Measurements from ENCODE around the gene BRICD5.

The BRICD5 gene

GRCh38 chr16:2232094-2232990, 21.7 kb upstream of the BRICD5 start:
- FAIRE-seq (no peak), DNase-seq (ENCODE audit: insufficient read length, low spot score) (no peak)
- TF ChIP-seq POLR2AphosphoS5 (IDR thresholded peaks at IDR 0.05; ENCODE audit: low read depth, low read length) (0 out of 2 replicates have a peak, but pooled peaks have one; percentile 25), POU2F2 (IDR thresholded peaks at IDR 0.05; ENCODE audit: low read depth, low read length) (no peak)

DNA sequence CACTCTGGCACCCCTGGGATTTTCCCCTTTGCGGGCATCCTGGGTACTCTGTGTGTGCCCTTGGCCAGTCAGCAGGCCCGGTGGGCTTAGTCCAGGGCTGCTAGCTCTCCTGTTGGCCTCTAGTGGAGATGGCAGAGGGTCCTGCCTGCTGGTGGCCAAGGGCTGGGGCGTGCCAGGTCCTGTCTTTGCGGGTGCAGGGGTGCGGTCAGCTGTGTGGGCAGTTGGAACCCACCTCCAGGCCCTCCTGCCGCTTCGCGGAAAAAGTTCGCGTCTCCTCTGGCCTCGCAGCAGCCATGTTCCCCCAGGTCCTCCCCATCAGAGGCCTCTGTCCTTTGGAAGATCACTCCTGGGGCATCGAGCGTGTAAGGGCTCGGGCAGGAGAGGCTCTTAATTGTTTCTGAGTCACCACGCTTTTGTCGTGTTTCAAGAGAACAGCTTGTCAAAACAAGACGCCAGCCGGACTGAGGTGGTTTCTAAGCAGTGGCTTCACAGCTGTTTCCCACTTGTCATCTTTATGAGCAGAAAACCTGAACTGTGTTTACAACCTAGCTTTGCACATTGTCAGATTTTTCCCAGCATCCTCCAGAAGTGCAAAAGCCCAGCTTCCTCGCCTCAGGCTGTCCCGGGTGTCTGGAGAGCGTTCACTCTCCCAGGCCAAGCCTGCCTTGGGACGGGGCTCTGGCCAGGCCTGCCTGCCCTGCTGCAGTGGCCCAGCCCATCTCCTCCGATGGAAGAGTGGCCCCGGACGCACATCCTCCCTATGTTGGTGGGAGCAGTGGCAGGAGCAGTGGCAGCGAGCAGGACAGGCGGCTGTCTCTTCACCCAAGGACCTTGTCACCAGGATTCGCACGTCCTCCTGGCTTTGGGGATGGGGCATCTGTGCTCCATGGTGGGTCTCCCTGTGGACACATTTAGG, 20.6 kb upstream of the BRICD5 start:
- TF ChIP-seq TAF1 (IDR thresholded peaks at IDR 0.05; ENCODE audit: low read depth, low read length) (no peak), POLR2AphosphoS5 (IDR thresholded peaks at IDR 0.05; ENCODE audit: low read depth, low read length) (no peak), SPI1 (IDR thresholded peaks at IDR 0.05; ENCODE audit: low read depth, low read length) (no peak), POU2F2 (IDR thresholded peaks at IDR 0.05; ENCODE audit: low read depth, low read length) (no peak), PAX5 (IDR thresholded peaks at IDR 0.05; ENCODE audit: insufficient read depth, low read length, severe bottlenecking) (no peak), POLR2A (IDR thresholded peaks at IDR 0.05; ENCODE audit: low read depth, low read length) (no peak)
- DNase-seq (ENCODE audit: insufficient read length, low spot score) (no peak), FAIRE-seq (no peak)

GRCh38 chr16:2230376-2230775, 19.7 kb upstream of the BRICD5 start:
- no peak for FAIRE-seq

DNA sequence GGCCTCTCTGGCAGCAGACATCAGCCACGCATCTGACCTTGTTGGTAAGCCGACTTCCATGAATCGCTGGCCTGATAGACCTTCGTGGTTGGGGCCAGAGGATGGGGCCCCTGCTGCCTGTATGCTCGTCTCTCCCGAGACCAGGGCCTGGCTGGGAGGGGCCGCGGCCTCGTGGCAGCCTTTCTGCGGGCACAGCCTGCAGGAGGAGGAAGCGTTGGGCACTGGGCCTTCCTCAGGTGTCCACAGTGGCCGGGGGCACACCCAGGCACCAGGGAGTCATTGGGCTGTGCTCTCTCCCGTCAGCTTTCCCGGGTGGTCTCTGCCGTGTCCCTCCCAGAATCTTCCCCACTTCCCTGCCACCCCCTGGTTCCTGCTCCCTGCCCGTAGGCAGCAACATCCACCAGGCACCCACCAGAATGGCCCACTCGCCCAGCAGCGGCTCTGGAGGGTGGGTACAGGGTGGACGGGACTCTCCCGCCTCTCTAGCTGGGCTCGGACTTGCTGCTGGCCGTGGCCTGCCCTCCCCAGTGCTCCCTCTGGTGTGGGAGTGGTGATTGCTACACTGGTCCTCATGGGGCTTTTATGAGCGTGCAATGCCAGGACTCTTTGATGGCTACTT, 19.1 kb upstream of the BRICD5 start:
- TF ChIP-seq SPI1 (IDR thresholded peaks at IDR 0.05; ENCODE audit: low read depth, low read length) (no peak), POLR2A (IDR thresholded peaks at IDR 0.05; ENCODE audit: low read depth, low read length) (no peak), POLR2AphosphoS5 (IDR thresholded peaks at IDR 0.05; ENCODE audit: low read depth, low read length) (no peak), TAF1 (IDR thresholded peaks at IDR 0.05; ENCODE audit: low read depth, low read length) (no peak), PAX5 (IDR thresholded peaks at IDR 0.05; ENCODE audit: insufficient read depth, low read length, severe bottlenecking) (no peak), POU2F2 (IDR thresholded peaks at IDR 0.05; ENCODE audit: low read depth, low read length) (no peak)
- DNase-seq (ENCODE audit: insufficient read length, low spot score) (no peak), FAIRE-seq (no peak)

More at GRCh38 chr16:2230376-2230775, 19.7 kb upstream of the BRICD5 start:
- no peak for TF ChIP-seq SPI1 (IDR thresholded peaks at IDR 0.05; ENCODE audit: low read depth, low read length)
- no peak for TF ChIP-seq POLR2AphosphoS5 (IDR thresholded peaks at IDR 0.05; ENCODE audit: low read depth, low read length)
- no peak for DNase-seq (ENCODE audit: insufficient read length, low spot score)

- no peak for FAIRE-seq
- no peak for DNase-seq (ENCODE audit: insufficient read length, low spot score)
- TF ChIP-seq PAX5 (IDR thresholded peaks at IDR 0.05; ENCODE audit: insufficient read depth, low read length, severe bottlenecking), result no peak
- TF ChIP-seq POLR2AphosphoS5 (IDR thresholded peaks at IDR 0.05; ENCODE audit: low read depth, low read length), result no peak
- no peak for TF ChIP-seq TAF1 (IDR thresholded peaks at IDR 0.05; ENCODE audit: low read depth, low read length)
- no peak for TF ChIP-seq SPI1 (IDR thresholded peaks at IDR 0.05; ENCODE audit: low read depth, low read length)
- TF ChIP-seq POLR2A (IDR thresholded peaks at IDR 0.05; ENCODE audit: low read depth, low read length), result no peak
- no peak for TF ChIP-seq POU2F2 (IDR thresholded peaks at IDR 0.05; ENCODE audit: low read depth, low read length)
Observed at GRCh38 chr16:2229091-2229490, 18.4 kb upstream of the BRICD5 start.

- FAIRE-seq (no peak), DNase-seq (ENCODE audit: insufficient read length, low spot score) (no peak)
- TF ChIP-seq TAF1 (IDR thresholded peaks at IDR 0.05; ENCODE audit: low read depth, low read length) (no peak), POLR2AphosphoS5 (IDR thresholded peaks at IDR 0.05; ENCODE audit: low read depth, low read length) (no peak)
Observed at GRCh38 chr16:2228161-2228824, 17.6 kb upstream of the BRICD5 start.

DNA sequence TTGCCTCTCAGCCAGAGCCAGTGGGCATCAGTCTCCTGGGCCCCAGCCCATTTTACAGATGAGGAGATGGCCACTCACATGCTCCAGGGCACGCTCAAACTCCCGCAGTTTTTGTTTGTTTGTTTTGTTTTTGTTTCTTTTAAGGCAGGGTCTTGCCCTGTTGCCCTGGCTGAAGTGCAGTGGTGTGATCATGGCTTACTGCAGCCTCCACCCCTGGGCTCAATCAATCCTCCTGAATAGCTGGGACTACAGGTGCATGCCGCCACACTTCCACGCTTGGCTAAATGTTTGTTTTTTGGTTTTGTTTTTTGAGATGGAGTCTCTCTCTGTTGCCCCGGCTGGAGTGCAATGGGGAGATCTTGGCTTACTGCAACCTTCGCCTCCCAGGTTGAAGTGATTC, 16.3 kb upstream of the BRICD5 start:
- no peak for DNase-seq (ENCODE audit: insufficient read length, low spot score)
- FAIRE-seq, result no peak
- TF ChIP-seq TAF1 (IDR thresholded peaks at IDR 0.05; ENCODE audit: low read depth, low read length) (no peak), POLR2A (IDR thresholded peaks at IDR 0.05; ENCODE audit: low read depth, low read length) (no peak), PAX5 (IDR thresholded peaks at IDR 0.05; ENCODE audit: insufficient read depth, low read length, severe bottlenecking) (no peak), POLR2AphosphoS5 (IDR thresholded peaks at IDR 0.05; ENCODE audit: low read depth, low read length) (no peak), POU2F2 (IDR thresholded peaks at IDR 0.05; ENCODE audit: low read depth, low read length) (no peak), SPI1 (IDR thresholded peaks at IDR 0.05; ENCODE audit: low read depth, low read length) (no peak)

- FAIRE-seq (no peak), DNase-seq (ENCODE audit: insufficient read length, low spot score) (no peak)
- TF ChIP-seq POLR2A (IDR thresholded peaks at IDR 0.05; ENCODE audit: low read depth, low read length) (no peak), POU2F2 (IDR thresholded peaks at IDR 0.05; ENCODE audit: low read depth, low read length) (no peak), POLR2AphosphoS5 (IDR thresholded peaks at IDR 0.05; ENCODE audit: low read depth, low read length) (no peak), PAX5 (IDR thresholded peaks at IDR 0.05; ENCODE audit: insufficient read depth, low read length, severe bottlenecking) (no peak), TAF1 (IDR thresholded peaks at IDR 0.05; ENCODE audit: low read depth, low read length) (no peak), SPI1 (IDR thresholded peaks at IDR 0.05; ENCODE audit: low read depth, low read length) (no peak)
Observed at GRCh38 chr16:2226245-2226793, 15.7 kb upstream of the BRICD5 start.

Measured in GM12891 (cell line).